ENCODE data around the gene FOXG1. TPM values are rescaled to one million over a fixed set of nuclear protein-coding genes. Genes with fewer than 3 reads are reported as not detected.
A peak's percentile ranks its signal among the peaks of the same experiment; 100 is the strongest.

FOXG1 gene
- total RNA-seq, 1 donor from 2014 or later: 0.18 TPM

DNA sequence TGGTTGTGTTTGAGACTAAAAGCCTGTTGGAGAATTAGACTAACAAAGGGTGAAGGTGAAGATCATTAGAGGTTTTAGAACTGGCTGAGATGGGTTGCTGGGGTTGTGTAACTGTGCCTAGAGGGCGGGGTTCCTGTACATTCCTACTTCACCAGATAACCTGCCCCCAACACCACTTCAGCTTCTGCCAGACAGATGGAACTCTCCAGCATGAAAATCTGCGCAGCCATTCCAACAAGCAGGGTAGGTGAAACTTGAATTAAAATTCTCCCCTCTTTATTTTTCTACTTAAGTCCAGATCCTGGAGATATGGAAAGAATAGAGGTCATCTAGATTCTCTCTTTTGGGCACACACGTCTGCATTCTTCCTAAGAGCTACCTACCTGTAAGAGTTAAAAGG, 6.0 kb downstream of the FOXG1 start:
- no peaks in the 10 kb centered on the region for H3K9me3 ChIP-seq (ENCODE audit: insufficient read depth, low read depth, low read length)
- peak overlapping the region; percentile 79 for H3K4me2 ChIP-seq (ENCODE audit: low read length)
- Mint-ChIP-seq H3K27ac (ENCODE audit: unreplicated experiment) (no peak overlapping the region), H3K36me3 (ENCODE audit: low read depth, unreplicated experiment) (no peaks in the 10 kb centered on the region), H3K9me3 (ENCODE audit: unreplicated experiment) (peaks cover 12% of the 10 kb centered on the region), H3K4me3 (ENCODE audit: unreplicated experiment) (no peak overlapping the region), H3K27me3 (ENCODE audit: low read depth, unreplicated experiment) (peaks cover 89% of the 10 kb centered on the region), H3K4me1 (ENCODE audit: low read depth, unreplicated experiment) (peaks cover 6% of the 10 kb centered on the region)
- peak overlapping the region; percentile 52 for H3K4me3 ChIP-seq (ENCODE audit: insufficient read depth, low read depth, low read length)
- H3K4me1 ChIP-seq (ENCODE audit: insufficient read depth, low read length): no peaks in the 10 kb centered on the region
- H4K20me1 ChIP-seq (ENCODE audit: insufficient read depth, low read length): peaks cover 10% of the 10 kb centered on the region
- H2AFZ ChIP-seq (ENCODE audit: low read depth, low read length): no peak overlapping the region
- H3K79me2 ChIP-seq (ENCODE audit: insufficient read depth, low read length): peaks cover 93% of the 10 kb centered on the region
- H3K9ac ChIP-seq (ENCODE audit: low read length): peak overlapping the region; percentile 77
- no peak overlapping the region for H3K27ac ChIP-seq (ENCODE audit: low read depth, low read length)
- H3K36me3 ChIP-seq (ENCODE audit: insufficient read depth, low read length): no peaks in the 10 kb centered on the region
- FAIRE-seq: no peak
- DNase-seq (ENCODE audit: low read depth): no peak
- no peak for TF ChIP-seq EZH2 (IDR thresholded peaks at IDR 0.05; ENCODE audit: insufficient read depth, low read length)
- TF ChIP-seq, protein P1, sequence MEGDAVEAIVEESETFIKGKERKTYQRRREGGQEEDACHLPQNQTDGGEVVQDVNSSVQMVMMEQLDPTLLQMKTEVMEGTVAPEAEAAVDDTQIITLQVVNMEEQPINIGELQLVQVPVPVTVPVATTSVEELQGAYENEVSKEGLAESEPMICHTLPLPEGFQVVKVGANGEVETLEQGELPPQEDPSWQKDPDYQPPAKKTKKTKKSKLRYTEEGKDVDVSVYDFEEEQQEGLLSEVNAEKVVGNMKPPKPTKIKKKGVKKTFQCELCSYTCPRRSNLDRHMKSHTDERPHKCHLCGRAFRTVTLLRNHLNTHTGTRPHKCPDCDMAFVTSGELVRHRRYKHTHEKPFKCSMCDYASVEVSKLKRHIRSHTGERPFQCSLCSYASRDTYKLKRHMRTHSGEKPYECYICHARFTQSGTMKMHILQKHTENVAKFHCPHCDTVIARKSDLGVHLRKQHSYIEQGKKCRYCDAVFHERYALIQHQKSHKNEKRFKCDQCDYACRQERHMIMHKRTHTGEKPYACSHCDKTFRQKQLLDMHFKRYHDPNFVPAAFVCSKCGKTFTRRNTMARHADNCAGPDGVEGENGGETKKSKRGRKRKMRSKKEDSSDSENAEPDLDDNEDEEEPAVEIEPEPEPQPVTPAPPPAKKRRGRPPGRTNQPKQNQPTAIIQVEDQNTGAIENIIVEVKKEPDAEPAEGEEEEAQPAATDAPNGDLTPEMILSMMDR (IDR thresholded peaks at IDR 0.05; ENCODE audit: insufficient read depth, low read depth, low read length): no peak
- H3K27me3 ChIP-seq (ENCODE audit: insufficient read depth, low read length): peaks cover 81% of the 10 kb centered on the region

DNA sequence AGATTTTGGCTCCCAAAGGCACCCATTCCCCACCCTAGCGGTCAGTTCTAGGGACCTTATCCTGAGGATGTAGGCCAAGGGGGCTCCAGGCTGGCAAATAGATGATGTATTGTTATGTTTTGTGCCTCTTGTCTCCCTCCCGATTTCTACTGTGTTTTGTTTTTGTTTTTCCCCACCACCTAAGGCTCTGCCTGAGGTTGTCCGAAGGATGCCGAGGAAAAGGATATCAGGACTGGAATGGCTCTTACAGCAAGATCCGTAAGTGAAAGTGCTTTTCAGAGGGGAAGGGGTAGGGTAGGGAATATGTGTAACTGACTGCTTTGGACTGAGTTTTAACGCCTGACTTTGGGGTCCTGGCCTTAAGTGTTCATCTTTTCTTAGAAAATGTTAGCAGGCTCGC, 6.6 kb downstream of the FOXG1 start:
- Histone ChIP-seq H3K9me3 (ENCODE audit: insufficient read depth, low read depth, low read length) (no peaks in the 10 kb centered on the region), H3K4me3 (ENCODE audit: insufficient read depth, low read depth, low read length) (peak overlapping the region; percentile 52), H4K20me1 (ENCODE audit: insufficient read depth, low read length) (peaks cover 10% of the 10 kb centered on the region), H3K4me2 (ENCODE audit: low read length) (peak overlapping the region; percentile 79), H3K9ac (ENCODE audit: low read length) (peak overlapping the region; percentile 77), H3K4me1 (ENCODE audit: insufficient read depth, low read length) (no peaks in the 10 kb centered on the region), H2AFZ (ENCODE audit: low read depth, low read length) (no peak overlapping the region), H3K36me3 (ENCODE audit: insufficient read depth, low read length) (no peaks in the 10 kb centered on the region), H3K79me2 (ENCODE audit: insufficient read depth, low read length) (peaks cover 93% of the 10 kb centered on the region), H3K27ac (ENCODE audit: low read depth, low read length) (no peak overlapping the region), H3K27me3 (ENCODE audit: insufficient read depth, low read length) (peaks cover 82% of the 10 kb centered on the region)
- no peak overlapping the region for H3K27ac Mint-ChIP-seq (ENCODE audit: unreplicated experiment)
- TF ChIP-seq, protein P1 (IDR thresholded peaks at IDR 0.05; ENCODE audit: insufficient read depth, low read depth, low read length): no peak
- TF ChIP-seq EZH2 (IDR thresholded peaks at IDR 0.05; ENCODE audit: insufficient read depth, low read length): no peak
- peaks cover 89% of the 10 kb centered on the region for H3K27me3 Mint-ChIP-seq (ENCODE audit: low read depth, unreplicated experiment)
- DNase-seq (ENCODE audit: low read depth): no peak
- H3K9me3 Mint-ChIP-seq (ENCODE audit: unreplicated experiment): peaks cover 8% of the 10 kb centered on the region
- no peak for FAIRE-seq
- H3K4me3 Mint-ChIP-seq (ENCODE audit: unreplicated experiment): no peak overlapping the region
- peaks cover 6% of the 10 kb centered on the region for H3K4me1 Mint-ChIP-seq (ENCODE audit: low read depth, unreplicated experiment)
- no peaks in the 10 kb centered on the region for H3K36me3 Mint-ChIP-seq (ENCODE audit: low read depth, unreplicated experiment)

DNA sequence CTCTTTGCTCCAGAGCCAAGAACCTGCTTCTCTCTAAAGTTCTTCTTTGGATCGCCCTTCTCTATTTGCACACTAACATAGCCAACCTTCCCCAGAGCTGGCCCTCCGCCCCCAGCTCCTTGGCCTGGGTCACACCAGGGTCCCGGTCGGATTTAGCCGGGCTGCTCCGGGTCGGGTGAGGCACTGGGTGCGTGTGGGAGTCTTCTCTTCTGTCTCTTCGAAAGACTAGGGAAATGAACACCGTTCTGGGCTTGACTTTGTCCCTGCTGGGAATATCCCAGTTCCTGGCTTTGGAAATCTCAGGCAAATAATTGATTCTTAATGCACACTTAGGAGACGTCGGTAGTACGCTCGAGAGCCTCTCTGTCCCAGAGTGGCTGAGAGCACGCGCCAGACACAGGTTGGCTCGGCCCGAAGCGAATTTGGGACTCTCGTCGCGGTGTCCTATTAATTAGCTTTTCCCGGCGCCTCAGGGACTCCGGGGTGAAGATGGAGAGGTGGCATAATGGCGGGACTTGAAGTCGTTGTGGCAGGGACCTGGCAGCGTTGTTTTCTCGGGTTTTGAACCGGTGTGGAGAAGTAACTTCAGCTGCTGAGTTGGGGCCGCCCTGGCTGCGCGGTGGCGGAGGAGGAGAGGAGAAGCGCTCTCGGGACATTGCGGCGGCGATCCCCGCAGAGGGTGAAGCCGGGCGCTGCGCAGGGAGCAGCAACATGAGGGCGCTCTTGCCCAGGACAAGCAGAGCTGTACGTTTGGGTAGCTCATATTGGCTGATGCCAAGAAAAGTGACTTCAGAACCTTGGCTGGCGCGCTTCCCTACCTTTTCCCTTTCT, 7.5 kb downstream of the FOXG1 start:
- Histone ChIP-seq H3K27ac (ENCODE audit: low read depth, low read length) (peak overlapping the region; percentile 6), H3K79me2 (ENCODE audit: insufficient read depth, low read length) (peaks cover 93% of the 10 kb centered on the region), H2AFZ (ENCODE audit: low read depth, low read length) (peak overlapping the region; percentile 63), H3K4me3 (ENCODE audit: insufficient read depth, low read depth, low read length) (peak overlapping the region; percentile 52), H3K9me3 (ENCODE audit: insufficient read depth, low read depth, low read length) (no peaks in the 10 kb centered on the region), H3K36me3 (ENCODE audit: insufficient read depth, low read length) (no peaks in the 10 kb centered on the region), H4K20me1 (ENCODE audit: insufficient read depth, low read length) (peaks cover 4% of the 10 kb centered on the region), H3K9ac (ENCODE audit: low read length) (peak overlapping the region; percentile 77), H3K27me3 (ENCODE audit: insufficient read depth, low read length) (peaks cover 81% of the 10 kb centered on the region), H3K4me1 (ENCODE audit: insufficient read depth, low read length) (no peaks in the 10 kb centered on the region), H3K4me2 (ENCODE audit: low read length) (peak overlapping the region; percentile 79)
- Mint-ChIP-seq H3K4me1 (ENCODE audit: low read depth, unreplicated experiment) (peaks cover 6% of the 10 kb centered on the region), H3K36me3 (ENCODE audit: low read depth, unreplicated experiment) (no peaks in the 10 kb centered on the region), H3K4me3 (ENCODE audit: unreplicated experiment) (peak overlapping the region; percentile 76), H3K27ac (ENCODE audit: unreplicated experiment) (peak overlapping the region; percentile 30), H3K27me3 (ENCODE audit: low read depth, unreplicated experiment) (peaks cover 90% of the 10 kb centered on the region), H3K9me3 (ENCODE audit: unreplicated experiment) (peaks cover 1% of the 10 kb centered on the region)
- TF ChIP-seq, protein P1 (IDR thresholded peaks at IDR 0.05; ENCODE audit: insufficient read depth, low read depth, low read length): peak; percentile 49
- TF ChIP-seq EZH2 (IDR thresholded peaks at IDR 0.05; ENCODE audit: insufficient read depth, low read length): peak; percentile 52
- DNase-seq (ENCODE audit: low read depth) (peak; percentile 36), FAIRE-seq (no peak)

All from astrocyte (in vitro differentiated cells and primary cell).